Uterus (tissue), 4 donors: ENCODE measurements around the gene NUTM2E. TPM values are rescaled to one million over a fixed set of nuclear protein-coding genes. Genes with fewer than 3 reads are reported as not detected.
"Not testable (repeated sequence)": the region's sequence is repeated elsewhere in the genome, so short reads cannot be mapped to it uniquely, and the experiment has no call there.

Experiments
- DNase-seq, 2 donors: peaks; one replicate each; pipeline ENCODE4 v3.0.0-alpha.2; 2019 to 2020
- H3K27ac ChIP-seq, 2 donors: fragments of 200-600 bp; sonication (generic); 1 replicate in 1 of 2; 2 replicates in 1 of 2; pipeline ENCODE4 v1.5.1; 2016 to 2018
- H3K27me3 ChIP-seq, 2 donors: fragments of 200-600 bp; sonication (generic); one replicate each; pipeline ENCODE4 v1.5.1; 2018 to 2019; ENCODE audit warnings: control low read depth in 1 of 2
- H3K36me3 ChIP-seq, 2 donors: fragments of 200-600 bp; sonication (generic); one replicate each; pipeline ENCODE4 v1.5.1; 2019; ENCODE audit warnings: control low read depth in 1 of 2
- H3K4me1 ChIP-seq, 2 donors: fragments of 200-600 bp; sonication (generic); one replicate each; pipeline ENCODE4 v1.5.1; 2018 to 2019; ENCODE audit warnings: control low read depth in 1 of 2
- H3K4me3 ChIP-seq, 2 donors: fragments of 200-600 bp; sonication (generic); 1 replicate in 1 of 2; 2 replicates in 1 of 2; pipeline ENCODE4 v1.5.1; 2018 to 2019; ENCODE audit warnings: mild to moderate bottlenecking in 1 of 2
- H3K9me3 ChIP-seq, 2 donors: fragments of 200-600 bp; sonication (generic); one replicate each; pipeline ENCODE4 v1.5.1; 2019; ENCODE audit warnings: control low read depth in 1 of 2
- CTCF ChIP-seq, 4 experiments: fragments of 200-600 bp in 2 of 4; fragments of 450-650 bp in 2 of 4; sonication (generic) in 2 of 4; IDR thresholded peaks; one replicate each; pipeline ENCODE4 v1.5.1; 2016 to 2019; ENCODE audit warnings: antibody characterized with exemption in 4 of 4, mild to moderate bottlenecking in 2 of 4, moderate library complexity in 1 of 4
- intact Hi-C: fragments of 100-400 bp; cut with DNase I; formaldehyde crosslinking; loops from one replicate; pipeline ENCODE4 v1.15.1; 2023; ENCODE audit warnings: low total_unique reads
- total RNA-seq, 4 donors: library from RNA; depleted of rRNA in 3 of 4; stranded (reverse); fragments of >200 nt in 3 of 4; gene quantifications; one replicate each; pipeline versions ENCODE4 v1.1.0 to v1.2.4, GENCODE V29; 2014 to 2023
- donor health status: DM: yes; HTN: yes; CAD: no.

Gene NUTM2E
- total RNA-seq, 4 donors from 2014 or later, result 0.48 TPM; not detected in 3

DNA sequence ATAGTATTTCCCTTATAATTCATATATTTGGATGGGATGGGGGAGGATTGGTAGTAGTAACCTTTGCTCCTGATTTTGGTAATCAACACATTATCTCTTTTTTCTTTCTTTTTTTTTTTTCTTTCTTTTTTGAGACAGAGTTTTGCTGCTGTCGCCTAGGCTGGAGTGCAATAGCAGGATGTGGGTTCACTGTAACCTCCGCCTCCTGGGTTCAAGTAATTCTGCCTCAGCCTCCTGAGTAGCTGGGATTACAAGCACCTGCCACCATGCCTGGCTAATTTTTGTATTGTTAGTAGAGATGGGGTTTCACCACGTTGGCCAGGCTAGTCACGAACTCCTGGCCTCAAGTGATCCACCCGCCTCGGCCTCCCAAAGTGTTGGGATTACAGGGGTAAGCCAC, 3.2 kb upstream of the NUTM2E start:
- H3K4me3 ChIP-seq, H3K27me3 ChIP-seq, H3K4me1 ChIP-seq, intact Hi-C loops, H3K9me3 ChIP-seq, H3K36me3 ChIP-seq, DNase-seq, H3K27ac ChIP-seq: not testable (repeated sequence)

- H3K9me3 ChIP-seq, H3K36me3 ChIP-seq, H3K27me3 ChIP-seq, H3K4me1 ChIP-seq, intact Hi-C loops: not testable (repeated sequence)
- peak overlapping the region; percentile 83 to 95 for H3K27ac ChIP-seq
- peak in 2 of 4 experiments; percentile 11 to 12 for TF ChIP-seq CTCF (IDR thresholded peaks at IDR 0.05)
- DNase-seq, result peak in 1 of 2 donors; percentile 24
- peak overlapping the region in 1 of 2 donors; percentile 61 for H3K4me3 ChIP-seq
These were observed 940 bp upstream of the NUTM2E start for GRCh38 chr10:79825587-79826011.

GRCh38 chr10:79826131-79826495, 426 bp upstream of the NUTM2E start:
- DNase-seq, result peak in 1 of 2 donors; percentile 21
- Histone ChIP-seq H3K4me3 (peak overlapping the region; percentile 32 to 61), H3K27ac (peak overlapping the region; percentile 83 to 95)
- H3K27me3 ChIP-seq, H3K4me1 ChIP-seq, H3K36me3 ChIP-seq, H3K9me3 ChIP-seq, intact Hi-C loops: not testable (repeated sequence)

DNA sequence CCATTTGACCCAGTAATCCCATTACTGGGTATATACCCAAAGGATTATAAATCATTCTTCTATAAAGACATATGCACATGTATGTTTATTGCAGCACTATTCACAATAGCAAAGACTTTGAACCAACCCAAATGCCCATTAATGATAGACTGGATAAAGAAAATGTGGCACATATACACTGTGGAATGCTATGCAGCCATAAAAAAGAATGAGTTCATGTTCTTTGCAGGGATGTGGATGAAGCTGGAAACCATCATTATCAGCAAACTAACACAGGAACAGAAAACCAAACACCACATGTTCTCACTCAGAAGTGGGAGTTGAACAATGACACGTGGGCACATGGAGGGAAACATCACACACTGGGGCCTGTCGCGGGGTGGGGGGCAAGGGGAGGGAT, 7.3 kb downstream of the NUTM2E start:
- H3K4me3 ChIP-seq, H3K4me1 ChIP-seq, H3K27me3 ChIP-seq, H3K36me3 ChIP-seq, H3K9me3 ChIP-seq, H3K27ac ChIP-seq, DNase-seq, intact Hi-C loops: not testable (repeated sequence)

DNA sequence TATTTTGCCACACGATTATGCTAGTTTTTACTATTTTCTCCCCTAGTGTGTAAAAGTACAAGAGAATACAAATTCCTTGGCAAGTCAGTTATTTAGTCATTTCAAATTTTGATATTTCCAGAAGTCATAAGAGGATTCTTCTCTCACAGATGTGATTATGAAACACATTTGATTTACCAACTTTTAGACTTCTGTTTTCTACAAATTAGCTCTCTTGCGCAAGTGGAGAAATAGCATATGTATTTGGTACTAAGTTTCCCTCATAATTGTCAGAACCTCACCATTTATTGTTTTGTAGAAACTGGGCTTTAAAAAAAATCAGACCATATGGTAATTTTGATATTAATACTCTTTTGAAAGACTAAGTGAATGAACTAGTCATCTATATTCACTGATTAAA, 9.4 kb downstream of the NUTM2E start:
- H3K27ac ChIP-seq, result not testable (repeated sequence)

DNA sequence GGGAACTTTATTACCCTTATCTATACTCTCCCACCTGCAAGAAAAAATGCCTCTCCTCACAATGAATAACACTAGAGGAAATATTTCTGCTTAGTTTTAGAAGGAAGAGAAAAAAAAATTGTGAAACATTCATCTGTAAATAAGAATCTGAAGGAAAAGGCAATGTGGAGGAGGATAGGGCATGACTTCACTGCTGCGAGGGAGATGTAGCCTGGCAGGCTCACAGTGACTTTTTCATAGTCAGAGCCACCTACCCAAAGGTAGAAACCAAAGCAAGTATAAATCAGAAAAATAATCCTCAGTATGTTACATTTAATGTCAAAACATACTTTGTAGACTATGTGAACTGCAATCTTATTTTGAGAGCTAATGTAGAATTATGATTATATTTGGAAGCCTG, 10.4 kb downstream of the NUTM2E start:
- H3K27ac ChIP-seq, H3K27me3 ChIP-seq, DNase-seq, H3K4me3 ChIP-seq, H3K36me3 ChIP-seq, H3K4me1 ChIP-seq, H3K9me3 ChIP-seq, intact Hi-C loops: not testable (repeated sequence)

More for the DNA sequence above, 9.4 kb downstream of the NUTM2E start:
- H3K4me1 ChIP-seq, H3K4me3 ChIP-seq, H3K27me3 ChIP-seq, H3K36me3 ChIP-seq, DNase-seq, intact Hi-C loops, H3K9me3 ChIP-seq: not testable (repeated sequence)

DNA sequence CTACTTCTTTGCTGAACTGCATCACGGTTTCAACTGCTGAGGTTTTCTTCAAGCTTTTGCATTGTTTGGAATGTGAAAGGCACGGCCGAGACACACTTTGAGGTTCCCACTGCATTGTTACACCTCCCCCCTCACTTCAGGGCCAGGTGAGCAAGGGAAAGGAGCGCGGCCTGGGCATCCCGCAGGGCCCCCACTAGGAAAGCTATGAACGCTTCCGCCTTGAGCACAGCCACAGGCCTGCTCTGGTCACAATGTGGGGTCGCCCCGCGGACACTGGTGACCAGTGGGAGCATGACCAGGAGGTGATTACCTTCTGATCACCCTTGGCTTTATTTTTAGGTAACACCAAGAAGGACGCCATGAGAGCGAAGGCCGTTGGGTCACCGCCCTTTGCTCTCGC, 11.9 kb downstream of the NUTM2E start:
- H3K9me3 ChIP-seq, intact Hi-C loops, DNase-seq, H3K4me3 ChIP-seq, H3K27ac ChIP-seq, H3K4me1 ChIP-seq, H3K36me3 ChIP-seq, H3K27me3 ChIP-seq: not testable (repeated sequence)

DNA sequence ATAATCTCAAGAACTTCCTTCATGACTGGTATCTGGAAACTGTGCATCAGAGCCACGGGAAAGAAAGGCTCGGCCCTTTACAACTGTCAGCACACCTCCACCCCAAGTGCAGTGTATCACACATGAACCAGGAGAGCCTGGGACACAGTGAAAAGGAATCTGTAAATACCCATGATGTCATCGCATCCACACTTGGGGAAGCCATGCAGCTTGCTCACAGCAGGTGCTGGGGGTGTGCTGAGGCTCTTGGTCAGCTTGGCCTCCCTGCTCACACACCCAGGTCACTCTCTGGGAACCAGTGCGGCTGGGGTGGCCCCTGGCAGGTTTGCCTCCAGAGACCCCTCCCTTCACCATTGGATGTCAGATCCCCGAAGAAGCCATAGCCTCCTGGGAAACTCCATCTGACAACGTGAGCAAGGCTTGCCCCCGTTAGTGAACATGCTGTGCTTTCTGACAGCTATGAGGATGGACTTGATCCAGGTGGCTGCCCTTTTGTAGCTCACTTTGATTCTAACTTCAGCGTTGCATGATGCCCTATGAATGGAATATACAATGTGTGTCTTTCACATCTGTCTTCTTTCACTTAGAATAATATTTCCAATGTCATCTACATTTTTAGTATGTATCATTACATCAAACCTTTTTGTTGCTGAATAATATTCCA, 26.8 kb downstream of the NUTM2E start:
- H3K27me3 ChIP-seq, DNase-seq, H3K27ac ChIP-seq, H3K4me3 ChIP-seq, H3K9me3 ChIP-seq, H3K36me3 ChIP-seq, intact Hi-C loops, H3K4me1 ChIP-seq: not testable (repeated sequence)

DNA sequence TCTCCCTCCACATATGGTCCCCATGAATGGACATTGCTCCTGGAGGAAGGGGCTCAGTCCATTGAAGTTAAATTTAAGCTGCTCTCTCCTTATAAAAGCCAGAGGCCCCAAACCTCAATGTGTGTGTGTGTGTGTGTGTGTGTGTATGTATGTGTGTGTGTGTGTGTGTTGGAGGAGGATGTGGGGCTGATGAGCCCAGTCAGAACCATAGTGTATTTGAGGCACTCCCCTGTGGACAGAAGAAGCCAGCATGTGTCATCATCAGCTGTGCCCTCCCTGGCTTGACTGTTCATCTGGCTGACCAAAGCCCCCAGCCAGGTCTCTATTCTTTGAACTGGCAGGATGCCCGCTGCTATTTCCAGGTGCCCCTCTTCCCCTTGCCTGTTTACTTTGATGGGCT, 35.7 kb downstream of the NUTM2E start:
- H3K27ac ChIP-seq, H3K4me1 ChIP-seq, intact Hi-C loops, H3K4me3 ChIP-seq, H3K9me3 ChIP-seq, DNase-seq, H3K27me3 ChIP-seq, H3K36me3 ChIP-seq: not testable (repeated sequence)

DNA sequence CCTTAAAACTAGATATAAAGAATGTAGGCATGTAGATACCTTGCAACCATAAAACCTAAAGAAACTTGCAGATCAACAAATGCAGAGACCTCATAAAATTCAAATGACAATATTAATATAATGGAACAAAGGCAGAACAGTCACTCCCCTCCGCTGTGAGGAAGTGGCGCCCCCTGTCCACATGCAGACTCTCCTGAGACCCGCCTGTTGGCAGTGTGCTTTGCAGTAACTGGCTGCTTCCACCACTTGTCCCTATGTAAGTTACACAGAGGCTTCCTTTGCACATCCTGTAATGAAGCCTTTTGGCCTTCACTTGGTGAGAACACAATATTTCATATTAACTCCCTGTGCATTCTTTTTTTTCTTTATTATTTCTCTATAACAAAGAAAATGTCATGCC, 36.3 kb downstream of the NUTM2E start:
- H3K4me3 ChIP-seq, H3K27ac ChIP-seq, H3K36me3 ChIP-seq, intact Hi-C loops, H3K9me3 ChIP-seq, H3K27me3 ChIP-seq, DNase-seq, H3K4me1 ChIP-seq: not testable (repeated sequence)

GRCh38 chr10:79866903-79867551, 40.5 kb downstream of the NUTM2E start:
- H3K4me3 ChIP-seq, H3K36me3 ChIP-seq, H3K27ac ChIP-seq, DNase-seq, intact Hi-C loops, H3K4me1 ChIP-seq, H3K9me3 ChIP-seq, H3K27me3 ChIP-seq: not testable (repeated sequence)

DNA sequence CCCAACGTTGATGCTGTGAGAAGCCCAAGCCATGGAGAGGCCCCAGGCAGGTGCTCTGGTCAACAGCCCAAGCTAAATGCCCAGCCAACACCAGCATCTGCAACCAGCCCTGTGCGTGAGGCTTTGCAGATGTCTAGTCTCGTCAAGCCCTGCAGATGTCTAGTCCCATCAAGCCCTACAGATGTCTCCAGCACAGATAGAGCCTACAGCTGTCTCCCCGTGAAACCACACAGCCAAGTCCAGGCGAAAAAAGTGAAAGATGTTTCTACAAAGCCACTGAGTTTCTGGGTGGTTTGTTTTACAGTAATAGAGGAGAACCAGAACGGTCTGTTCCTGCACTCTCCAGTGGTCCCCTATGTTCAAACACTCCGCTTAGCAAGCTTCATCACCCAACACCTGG, 41.5 kb downstream of the NUTM2E start:
- intact Hi-C loops, H3K4me3 ChIP-seq, H3K27me3 ChIP-seq, H3K27ac ChIP-seq, H3K4me1 ChIP-seq, DNase-seq, H3K9me3 ChIP-seq, H3K36me3 ChIP-seq: not testable (repeated sequence)
